Bronchus fibroblast of lung (primary cell): ENCODE measurements around the gene SLC35E1. TPM values are rescaled to one million over a fixed set of nuclear protein-coding genes. Genes with fewer than 3 reads are reported as not detected.

ENCODE experiments used
- total RNA-seq: library from RNA; depleted of rRNA; stranded (reverse); fragments of >200 nt; gene quantifications from 2 replicates; pipeline ENCODE4 v1.2.3, GENCODE V29; 2015

The SLC35E1 gene
- 30.6 and 33.1 TPM in 2 replicates for total RNA-seq

GRCh38 chr19:16572332-16573211 is at the start of gene SLC35E1:
TSS of gene SLC35E1 (minus strand) at chr19:16572415. CDS start at chr19:16572364, 51 bp downstream.

DNA sequence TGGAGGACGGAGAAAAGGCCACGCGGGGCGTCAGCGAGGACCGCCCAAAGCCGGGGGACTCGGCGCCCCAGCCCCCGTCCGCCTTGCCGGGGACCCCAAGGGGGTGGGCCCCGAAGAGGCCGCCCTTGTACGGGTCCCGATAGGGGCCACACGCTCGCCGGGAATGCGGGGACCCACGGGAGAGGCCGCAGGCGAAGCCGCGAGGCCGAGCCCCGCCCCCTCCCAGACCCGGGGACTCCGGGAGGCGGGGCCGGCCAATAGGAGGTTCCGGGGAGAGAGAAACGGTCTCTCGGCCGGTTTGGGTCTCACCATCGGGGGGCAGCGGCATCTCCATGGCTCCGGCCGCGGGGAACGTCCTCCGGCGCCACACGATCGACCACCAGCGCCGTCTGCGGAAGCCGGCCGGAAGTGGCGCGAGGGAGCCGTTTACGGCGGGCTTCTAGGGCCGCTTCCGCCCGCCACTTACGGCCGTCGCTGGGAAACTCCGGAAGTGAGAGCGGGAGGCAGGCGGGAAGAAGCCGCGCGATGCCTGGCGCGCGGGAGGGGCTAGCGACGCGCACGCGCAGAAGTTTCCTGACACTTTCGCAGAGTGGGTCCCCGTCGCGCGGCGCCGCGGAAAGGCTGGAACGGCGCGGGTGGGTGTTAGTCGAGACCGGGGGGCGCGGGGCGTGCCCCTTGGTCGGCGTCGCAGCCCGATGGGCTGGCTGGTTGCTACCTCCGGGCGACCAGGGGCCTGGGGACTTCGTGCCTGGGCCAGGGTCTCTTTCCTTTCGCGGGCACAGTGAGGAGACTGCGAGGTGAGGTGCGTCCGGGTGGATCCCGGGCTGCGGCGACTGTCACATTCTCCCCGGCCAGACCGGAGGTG is 29.9 kb downstream of the SLC35E1 start, which contains the start of gene CHERP:
Gene CHERP (minus strand): TSS at position 393 of the 865 bp plus-strand sequence. CDS start 59 bp downstream, at position 334.

Other genes starting within 250 kb of the SLC35E1 start
- gene KLF2, start 247.6 kb downstream of the SLC35E1 start, total RNA-seq, result 0.74 and 2.7 TPM in 2 replicates
- gene EPS15L1, start 100.4 kb downstream of the SLC35E1 start, total RNA-seq, result 6.2 and 8.8 TPM in 2 replicates
- not detected in 2 replicates for gene CALR3, start 76.2 kb downstream of the SLC35E1 start, total RNA-seq
- 2.4 TPM in 2 replicates for gene C19orf44, start 76.0 kb downstream of the SLC35E1 start, total RNA-seq
- 5.5 and 6.1 TPM in 2 replicates for gene CHERP, start 30.0 kb downstream of the SLC35E1 start, total RNA-seq
- gene MED26, start 55.8 kb upstream of the SLC35E1 start, total RNA-seq, result 5.4 and 7.1 TPM in 2 replicates
- gene SMIM7, start 87.7 kb upstream of the SLC35E1 start, total RNA-seq, result 69.4 and 70.1 TPM in 2 replicates
- 0.34 and 0.74 TPM in 2 replicates for gene TMEM38A, start 88.7 kb upstream of the SLC35E1 start, total RNA-seq
- gene NWD1, start 147.4 kb upstream of the SLC35E1 start, total RNA-seq, result not detected in 2 replicates